Measurements from ENCODE around the gene FAIM2.
A peak's percentile ranks its signal among the peaks of the same experiment; 100 is the strongest.

The FAIM2 gene

DNA sequence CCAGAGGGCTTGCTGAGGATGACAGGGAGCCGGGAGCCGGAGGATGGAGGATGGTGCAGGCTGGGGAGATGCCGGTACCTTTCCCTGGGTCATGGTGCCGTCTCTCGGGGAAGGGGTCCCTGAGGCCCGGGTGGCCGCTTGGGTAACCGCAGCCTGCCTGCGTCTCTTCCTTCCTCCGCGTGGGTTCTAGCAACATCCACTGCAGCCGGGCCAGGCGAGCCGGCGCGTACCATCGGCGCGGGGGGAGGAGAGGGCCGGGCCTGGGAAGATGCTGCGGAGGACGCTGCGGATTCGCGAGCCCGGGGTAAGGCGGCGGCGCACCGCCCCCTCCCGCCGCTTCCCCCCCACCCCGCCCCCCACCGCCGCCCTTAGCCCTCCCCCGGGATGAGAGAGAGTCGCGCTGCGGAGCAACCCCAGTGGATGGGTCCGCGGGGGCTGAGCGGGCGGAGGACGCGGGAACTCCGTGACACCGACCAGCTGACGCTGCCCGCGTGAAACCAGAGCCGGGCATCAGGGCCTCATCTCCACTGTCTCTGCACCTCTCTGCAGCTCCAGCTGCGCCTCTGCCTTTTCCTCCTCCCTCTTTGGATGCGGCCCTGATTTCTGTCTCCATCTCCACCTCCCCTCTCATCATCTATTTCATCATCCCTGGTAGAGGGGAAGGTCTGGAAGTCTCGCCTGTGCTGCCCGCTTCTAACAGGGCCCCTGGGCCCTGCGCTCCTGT is at the start of gene FAIM2:
Gene FAIM2 (minus strand): TSS at position 201 of the 724 bp plus-strand sequence. CDS start 108 bp downstream, at position 93.
- peak; percentile 44 for DNase-seq

- no peak for DNase-seq
These were observed 49.5 kb upstream of the FAIM2 start for GRCh38 chr12:49953151-49953550.

DNA sequence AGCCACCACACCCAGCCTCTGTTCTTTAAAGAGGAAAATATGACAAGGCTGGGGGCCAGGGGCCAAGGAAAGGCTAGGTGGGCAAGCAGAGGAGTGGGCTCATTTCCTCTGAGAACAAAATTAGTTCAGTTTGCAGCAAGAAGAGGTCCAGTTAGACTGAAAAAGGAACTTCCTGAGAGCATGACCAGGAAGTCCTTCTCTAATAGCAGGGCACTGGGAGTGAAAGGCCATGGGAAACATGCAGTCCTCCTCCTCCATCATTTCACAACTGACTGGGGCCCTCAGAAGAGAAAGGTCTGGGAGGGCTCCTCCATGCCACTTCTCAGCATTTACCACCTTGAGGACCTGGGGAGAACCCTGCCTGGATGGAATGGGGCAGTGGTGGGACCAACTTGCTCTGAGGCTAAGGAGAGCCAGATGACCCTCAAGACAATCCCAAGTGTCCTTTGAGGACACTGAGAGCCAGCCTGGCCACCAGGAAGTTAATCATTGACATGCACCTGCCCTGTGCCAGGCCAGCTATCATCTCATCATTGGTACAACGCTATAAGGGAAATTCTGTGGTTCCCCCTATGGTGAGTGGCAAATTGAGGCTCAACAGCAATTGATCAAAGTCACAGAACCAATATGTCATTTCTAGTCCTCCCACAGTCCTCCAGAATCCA is 48.8 kb upstream of the FAIM2 start:
- no peak for DNase-seq

DNA sequence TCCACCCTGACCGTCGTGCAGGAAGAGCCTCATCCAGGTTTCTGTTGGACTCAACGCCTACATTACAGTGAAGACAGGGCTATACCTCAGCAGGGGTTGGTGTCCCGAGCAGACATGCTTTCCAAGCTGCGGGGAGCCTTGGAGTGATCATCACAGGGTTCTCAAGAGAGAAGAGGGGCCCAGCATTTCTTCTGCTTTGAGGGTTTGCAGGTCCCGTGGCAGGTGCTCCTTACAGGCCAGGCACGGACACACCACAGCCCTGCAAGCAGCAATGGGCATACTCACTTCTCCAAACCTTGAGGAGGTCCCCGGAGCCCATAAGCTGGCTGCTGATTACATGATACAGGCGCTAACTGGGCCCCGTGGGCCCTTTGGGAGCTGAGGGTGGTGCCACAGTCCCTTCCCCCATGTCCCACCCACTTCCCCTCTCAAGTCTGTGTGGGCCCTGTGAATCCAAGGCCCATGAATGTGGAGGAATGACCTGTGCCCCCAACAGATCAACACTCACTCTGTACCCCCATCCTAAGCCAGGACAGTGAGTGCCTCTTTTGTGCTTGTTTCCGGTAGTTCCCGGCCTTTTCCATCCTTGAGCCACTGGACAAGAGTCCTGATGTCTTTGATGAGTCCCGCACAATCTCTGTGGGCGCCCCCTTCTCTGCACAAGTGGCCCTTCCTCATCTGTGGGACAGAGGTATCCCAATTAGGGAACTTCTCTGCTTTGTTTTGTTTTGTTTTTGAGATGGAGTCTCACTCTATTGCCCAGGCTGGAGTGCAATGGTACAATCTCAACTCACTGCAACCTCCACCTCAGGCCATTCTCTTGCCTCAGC is 47.9 kb upstream of the FAIM2 start:
- DNase-seq = no peak

DNA sequence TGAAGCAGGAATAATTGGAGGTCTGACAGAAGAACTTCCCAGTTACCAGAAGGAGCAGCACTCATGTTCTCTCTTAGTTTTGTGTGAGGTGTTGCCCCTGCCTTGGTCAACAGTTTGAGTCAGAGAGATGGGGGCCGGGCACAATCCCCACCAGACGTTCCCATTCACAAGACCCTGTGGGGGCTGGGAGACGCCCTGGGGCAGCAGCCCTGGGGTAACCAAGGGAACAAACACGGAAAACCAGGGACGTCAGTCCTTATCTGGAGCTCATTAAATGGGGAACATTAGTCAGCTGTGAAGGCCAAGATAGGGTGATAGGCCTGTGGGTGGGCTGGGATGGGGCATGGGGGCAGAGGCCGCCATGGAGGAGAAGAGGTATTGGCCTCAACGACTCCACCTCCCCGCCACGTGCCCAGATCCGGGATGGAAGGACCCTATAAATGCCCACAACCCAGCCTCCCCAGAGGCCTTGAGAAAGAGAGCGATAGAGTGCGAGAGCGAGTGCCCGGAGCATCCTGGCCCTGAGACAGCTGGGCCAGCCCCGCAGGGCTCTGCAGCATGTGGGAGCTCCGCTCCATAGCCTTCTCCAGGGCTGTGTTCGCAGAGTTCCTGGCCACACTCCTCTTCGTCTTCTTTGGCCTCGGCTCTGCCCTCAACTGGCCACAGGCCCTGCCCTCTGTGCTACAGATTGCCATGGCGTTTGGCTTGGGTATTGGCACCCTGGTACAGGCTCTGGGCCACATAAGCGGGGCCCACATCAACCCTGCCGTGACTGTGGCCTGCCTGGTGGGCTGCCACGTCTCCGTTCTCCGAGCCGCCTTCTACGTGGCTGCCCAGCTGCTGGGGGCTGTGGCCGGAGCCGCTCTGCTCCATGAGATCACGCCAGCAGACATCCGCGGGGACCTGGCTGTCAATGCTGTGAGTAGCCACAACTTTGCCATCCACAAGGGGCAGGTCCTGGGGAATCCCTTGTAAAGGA is 46.9 kb upstream of the FAIM2 start, which contains the start of gene AQP2:
Gene AQP2 (plus strand): TSS at position 465 of the 979 bp plus-strand sequence. CDS start 94 bp downstream, at position 559.
- DNase-seq = no peak

DNA sequence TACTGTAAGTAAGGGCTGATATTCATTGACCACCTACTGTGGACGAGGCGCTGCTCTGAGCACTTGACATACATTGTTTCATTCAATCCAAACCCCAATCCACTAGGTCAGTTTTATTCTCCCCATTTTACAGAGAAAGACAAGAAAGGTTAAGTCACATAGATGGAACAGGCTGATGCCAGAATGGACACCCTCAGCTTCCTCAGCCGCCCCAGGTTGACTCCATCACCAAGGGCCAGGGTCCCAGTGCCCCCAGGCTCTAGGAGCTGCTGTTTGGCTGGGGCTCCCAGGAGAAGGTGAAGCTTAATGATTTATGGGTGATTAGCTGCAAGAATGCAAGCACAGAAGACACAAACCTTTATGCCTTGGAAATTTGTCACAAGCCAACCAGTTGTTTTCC is 46.2 kb upstream of the FAIM2 start:
- DNase-seq = no peak

- no peak for DNase-seq
These were observed 45.5 kb upstream of the FAIM2 start for GRCh38 chr12:49948866-49949845.

DNA sequence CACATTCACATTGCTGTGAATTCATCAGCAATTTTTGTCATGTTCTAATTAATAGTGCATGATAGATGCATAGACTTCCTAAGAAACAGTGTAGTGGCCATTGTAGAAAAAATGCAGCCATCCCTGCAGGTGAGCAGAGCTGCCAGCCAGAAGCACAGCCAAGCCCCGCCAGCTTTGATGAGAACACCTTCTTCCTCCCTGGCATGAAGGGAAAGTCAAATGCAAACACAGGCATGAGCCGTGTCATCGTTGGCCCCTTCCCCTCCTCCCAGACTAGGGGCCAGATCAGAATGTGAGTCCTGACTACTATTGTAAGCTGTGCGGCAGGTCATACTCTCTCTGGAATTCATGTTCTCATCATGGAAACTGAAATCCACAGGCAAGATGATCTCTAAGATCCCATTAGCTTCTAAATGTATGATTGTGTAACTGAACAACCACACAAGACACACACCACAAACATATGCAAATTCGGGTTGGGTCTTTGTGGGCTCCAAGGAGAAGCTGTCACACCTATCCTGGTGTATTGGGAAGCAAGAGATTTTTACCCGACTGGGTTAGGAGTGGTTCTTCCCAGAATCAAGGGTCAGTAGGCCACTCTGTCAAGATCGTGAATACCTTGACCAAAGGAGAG is 44.0 kb upstream of the FAIM2 start:
- no peak for DNase-seq

DNA sequence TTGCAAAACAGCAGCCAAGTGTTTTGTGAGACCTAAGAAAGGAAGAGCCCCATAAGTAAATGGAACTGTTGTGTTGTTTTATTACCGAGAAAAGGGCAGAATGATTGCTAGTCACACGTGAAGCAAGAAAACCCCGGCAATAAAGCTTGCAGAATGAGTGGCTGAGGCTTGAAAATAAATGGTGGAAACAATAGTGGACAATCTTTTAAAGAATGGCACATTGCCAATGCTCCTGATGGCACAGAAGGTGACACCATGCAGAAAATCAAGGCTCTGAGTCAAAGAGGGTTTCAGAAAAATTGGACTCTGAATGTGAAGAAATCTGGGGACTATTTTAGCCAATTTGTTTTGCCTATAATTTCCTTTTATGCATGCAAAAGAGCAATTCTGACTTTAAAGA is 42.8 kb upstream of the FAIM2 start:
- no peak for DNase-seq

DNA sequence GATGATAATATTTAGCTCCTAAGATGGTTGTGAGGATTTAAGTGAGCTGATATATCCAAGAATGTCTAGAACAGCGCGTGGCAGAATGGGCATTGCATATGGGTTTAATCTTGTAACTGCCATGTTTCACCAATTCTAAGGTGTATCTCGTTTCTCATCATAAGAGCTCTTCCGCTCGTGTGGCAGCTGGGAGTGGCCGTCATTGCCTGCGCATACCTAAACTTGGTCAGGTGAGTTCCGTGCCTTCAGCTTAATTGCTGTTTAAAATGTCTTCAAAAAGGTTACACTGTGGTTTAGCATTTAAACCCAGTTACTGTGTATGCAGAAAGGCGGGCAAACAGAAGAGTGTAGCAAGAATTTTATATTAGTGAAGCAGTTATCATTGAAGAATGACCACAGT is 42.4 kb upstream of the FAIM2 start:
- DNase-seq = peak; percentile 8

DNA sequence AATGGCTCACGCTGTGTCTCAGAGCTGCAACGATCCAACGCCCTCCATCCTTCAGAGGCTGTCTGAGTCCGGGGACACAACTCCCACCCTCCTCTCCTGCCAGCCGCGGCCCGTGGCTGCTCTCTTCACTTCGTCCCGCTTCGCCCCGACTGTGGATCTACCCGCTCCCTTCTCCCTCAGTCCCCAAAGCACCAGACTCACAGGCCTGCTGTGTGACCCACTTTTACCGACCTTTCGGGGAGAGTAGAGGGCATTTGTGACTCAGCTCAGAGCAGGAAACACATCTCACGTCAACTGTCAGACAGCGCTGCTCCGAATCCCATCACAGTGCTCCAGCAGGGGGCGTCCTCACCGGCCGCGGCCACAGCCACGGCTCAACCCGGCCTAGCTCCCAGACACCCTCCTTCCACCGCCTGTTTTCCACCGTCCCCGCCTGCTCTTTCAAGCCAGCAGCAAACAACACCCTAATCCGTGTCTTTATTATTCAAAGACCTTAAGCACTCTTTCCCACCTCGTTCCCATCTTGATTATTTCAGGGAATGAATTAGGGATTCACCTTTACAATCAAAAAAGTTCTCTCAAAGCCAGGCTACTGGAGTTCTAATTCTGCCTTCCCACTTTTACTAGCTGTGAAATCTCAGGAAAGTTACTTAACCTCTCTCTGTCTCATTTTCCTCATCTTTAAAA is 41.8 kb upstream of the FAIM2 start:
- peak; percentile 81 for DNase-seq

DNA sequence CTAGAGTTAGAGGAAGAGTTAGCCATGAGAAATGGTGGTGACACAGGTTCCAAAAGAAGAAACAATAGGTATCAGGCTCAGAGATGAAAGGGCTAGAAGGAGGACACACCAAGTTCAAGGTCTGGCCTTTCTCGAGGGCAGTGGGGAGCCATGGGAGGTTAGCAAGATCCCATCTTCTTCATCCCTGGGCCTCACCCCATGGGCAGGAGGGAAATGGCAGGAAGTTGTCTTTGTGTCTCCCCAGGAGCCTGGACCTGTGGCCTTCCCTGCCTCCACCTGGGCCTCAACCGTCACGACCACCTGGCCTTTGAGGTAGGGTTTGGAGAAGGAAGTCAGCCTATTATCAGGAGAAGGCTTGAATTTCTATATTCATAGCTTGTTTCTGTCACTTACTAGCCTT is 41.0 kb upstream of the FAIM2 start:
- DNase-seq = no peak

DNA sequence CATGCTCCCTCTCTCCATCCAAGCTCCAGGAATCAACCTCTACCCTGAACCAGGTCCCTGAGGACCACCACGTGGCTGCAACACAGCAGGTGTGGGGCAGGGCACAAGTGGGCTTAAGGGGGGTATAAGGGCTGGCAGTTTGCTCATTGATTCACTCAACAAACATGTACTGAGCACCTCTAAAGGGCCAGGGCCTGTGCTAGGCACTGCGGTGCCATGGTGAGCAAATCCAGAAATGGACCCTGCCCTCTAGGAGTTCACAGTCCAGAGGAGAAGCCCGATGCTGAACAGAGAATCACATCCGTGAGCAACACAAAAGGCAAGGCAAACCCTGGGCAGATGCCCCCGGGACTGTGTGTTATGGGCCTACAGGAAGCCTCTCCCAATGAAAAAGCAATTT is 40.3 kb upstream of the FAIM2 start:
- DNase-seq = no peak

- DNase-seq = no peak
These were observed 39.9 kb upstream of the FAIM2 start for GRCh38 chr12:49943625-49943960.

DNA sequence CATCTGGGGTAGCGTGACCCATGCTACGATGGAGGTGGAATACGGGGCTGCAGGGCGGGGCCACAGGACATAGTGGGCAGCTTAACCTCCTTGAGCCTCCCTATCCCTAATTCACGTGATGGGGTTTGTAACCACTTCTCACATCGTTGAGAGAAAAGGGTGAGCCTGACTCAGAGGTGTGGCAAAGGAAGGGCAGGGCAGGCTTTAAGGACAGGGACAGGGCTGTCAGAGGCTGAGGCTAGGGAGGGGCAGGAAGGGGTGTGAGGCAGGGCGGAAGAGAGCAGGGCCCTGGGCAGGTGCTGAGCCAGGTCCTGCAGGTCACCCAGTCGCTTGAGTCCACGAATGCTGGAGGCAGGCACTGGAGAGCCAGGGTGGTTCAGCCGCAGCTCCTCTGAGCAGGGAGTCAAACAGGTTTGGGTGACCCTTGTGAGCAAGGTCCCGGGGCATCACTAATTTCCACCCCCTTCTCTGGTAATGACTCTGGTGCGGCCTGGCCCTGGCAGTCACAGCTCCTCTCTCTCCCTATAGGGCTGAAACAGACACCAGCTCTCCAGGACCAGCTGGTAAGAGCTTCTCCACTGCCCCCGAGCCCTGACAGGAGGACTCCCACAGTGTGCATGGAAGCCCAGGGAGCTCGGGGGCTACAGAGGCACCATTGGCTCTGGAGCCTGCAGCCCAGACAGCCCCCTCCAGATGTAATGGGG is 39.4 kb upstream of the FAIM2 start:
- peak; percentile 13 for DNase-seq

DNA sequence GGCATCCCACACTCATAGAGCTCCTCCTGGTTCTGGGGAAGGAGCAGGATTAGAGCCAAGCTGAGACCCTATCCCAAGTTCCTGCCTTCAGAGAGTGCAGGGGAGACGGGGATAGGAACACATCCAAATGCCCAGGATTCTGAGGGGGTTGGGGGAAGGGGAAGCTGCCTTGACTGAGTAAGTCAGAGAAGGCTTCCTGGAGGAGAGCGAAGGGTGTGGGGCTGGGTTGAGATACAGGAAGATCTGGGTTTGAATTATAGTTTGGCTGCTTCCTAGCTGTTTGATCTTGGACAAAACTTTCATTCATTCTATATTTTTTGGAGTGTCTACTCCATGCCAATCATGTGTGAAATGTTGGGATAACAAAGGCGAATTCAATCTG is 38.8 kb upstream of the FAIM2 start:
- DNase-seq = no peak

DNA sequence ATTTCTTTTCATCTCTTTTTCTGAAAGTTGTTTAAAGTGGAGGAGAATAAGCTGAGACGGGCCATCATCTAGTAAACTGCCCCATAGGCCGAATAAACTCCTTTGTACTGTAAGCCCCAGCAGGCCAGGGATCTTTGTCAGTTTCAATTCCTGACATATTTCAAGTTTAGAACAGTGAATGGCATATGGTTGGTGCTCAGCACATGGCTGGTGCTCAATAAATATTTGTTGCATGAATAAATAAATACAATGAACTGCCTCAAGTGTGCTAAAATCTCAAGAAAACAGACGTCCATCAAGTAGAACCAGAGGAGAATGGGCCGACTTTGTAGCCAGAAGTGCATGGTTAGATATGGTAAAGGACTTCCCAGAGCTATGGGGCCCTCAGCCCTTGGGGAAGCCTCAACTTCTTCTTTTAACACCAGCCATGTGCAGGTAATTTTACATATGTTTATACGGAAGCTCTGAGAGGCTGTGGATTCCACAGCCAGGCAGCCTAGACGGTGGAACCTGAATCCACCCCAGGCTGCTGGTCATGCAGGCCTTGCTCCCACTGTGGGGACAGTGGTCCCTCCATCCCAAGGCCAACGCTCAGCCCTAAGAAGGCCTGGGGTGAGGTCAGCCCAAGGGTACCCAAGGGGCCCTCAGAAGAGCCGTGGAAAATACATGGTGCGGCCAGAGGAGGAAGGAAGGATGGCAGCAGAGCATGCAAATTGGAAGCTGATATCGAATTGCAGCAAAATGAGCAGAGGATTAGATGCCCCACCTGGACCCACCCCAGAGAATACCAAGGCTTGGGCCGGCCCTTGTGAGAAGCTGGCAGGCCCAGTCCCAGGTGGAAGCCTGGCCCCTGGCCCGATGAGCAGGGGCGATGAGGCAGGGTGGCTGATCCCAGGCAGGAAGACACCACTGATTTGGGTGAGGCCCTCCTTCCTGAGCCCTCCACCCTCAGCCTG is 38.1 kb upstream of the FAIM2 start:
- no peak for DNase-seq

DNA sequence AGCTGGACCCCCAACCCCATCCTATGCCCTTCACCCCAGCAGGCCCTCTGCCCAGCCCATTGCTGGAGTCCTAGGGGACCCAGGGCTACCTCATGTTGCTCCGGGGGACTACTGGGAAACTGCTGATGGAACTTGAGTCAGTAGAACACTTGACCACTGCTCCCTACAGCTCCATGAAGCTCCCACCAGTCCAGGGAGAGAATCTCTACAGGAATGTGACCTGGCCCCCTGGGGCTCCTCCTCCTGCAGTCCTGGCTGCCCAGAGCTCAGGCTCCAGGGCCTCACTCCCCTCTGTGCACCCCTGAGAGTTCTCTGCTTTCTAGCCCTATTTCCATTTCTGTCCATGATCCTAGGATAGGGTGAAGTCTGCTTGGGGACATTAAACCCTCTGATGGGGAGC is 36.0 kb upstream of the FAIM2 start:
- DNase-seq = no peak
